ENCODE data around the gene SLC66A1.

The SLC66A1 gene

DNA sequence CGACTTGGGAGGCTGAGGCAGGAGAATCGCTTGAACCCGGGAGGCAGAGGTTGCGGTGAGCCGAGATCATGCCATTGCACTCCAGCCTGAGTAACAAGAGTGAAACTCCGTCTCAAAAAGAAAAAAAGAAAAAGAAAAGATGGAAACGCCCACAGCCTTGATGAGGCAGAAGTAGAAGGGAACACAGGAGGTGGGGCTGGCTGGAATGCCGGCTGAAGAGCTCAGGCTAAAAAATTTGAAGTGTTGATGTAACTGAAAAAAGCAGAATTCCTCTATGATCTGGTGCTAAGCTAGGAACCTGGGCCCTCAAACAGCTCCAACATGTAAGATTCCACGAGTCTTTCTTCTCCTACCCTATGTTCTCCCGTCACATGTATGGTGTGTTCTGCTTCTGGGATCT is 53.6 kb downstream of the SLC66A1 start:
- no peak for DNase-seq

GRCh38 chr1:19366599-19367536 is 54.7 kb downstream of the SLC66A1 start:
- no peak for DNase-seq

DNA sequence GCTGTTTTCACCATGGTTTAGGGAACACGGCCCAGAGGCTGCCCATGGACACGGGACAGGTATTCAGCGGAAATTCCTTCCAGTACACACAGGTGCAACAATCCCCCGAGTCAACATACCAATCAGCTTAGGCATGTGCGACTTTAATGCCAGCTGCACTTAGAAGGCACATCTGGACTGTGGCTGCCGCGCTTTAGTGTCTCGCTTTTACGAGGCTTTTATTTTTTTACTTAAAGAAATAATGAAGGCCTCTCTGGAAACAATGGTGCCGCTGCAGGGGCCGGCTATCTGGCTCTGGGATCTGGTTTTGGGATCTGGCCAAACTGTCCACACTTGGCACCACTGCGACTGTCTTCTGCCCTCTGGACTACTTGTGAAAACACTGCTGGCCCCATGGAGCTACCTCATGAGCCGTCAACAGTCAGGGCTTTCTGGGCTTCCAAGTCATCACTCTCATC is 55.5 kb downstream of the SLC66A1 start:
- DNase-seq, result no peak

DNA sequence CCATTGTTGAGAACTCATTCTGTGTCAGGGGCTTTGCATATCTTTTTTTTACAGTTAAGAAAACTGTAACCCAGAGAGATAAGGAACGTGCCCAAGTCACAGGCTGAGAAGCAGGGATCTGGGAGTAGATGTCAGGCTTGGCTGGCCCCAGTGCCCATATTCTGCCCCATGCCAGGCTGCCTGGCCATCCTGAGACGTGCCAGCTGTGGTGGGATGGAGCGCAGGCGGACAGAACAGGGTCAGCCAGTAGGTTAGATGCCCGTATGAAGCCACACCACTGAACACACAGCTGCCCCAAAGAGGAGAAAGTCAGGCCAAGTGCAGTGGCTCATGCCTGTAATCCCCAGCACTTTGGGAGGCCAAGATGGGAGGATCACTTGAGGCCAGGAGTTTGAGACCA is 55.9 kb downstream of the SLC66A1 start:
- no peak for DNase-seq

GRCh38 chr1:19368964-19369363 is 56.8 kb downstream of the SLC66A1 start:
- no peak for DNase-seq

- no peak for DNase-seq
Measured at GRCh38 chr1:19369396-19370090, 57.4 kb downstream of the SLC66A1 start.

- no peak for DNase-seq
Measured at GRCh38 chr1:19370453-19371170, 58.5 kb downstream of the SLC66A1 start.

DNA sequence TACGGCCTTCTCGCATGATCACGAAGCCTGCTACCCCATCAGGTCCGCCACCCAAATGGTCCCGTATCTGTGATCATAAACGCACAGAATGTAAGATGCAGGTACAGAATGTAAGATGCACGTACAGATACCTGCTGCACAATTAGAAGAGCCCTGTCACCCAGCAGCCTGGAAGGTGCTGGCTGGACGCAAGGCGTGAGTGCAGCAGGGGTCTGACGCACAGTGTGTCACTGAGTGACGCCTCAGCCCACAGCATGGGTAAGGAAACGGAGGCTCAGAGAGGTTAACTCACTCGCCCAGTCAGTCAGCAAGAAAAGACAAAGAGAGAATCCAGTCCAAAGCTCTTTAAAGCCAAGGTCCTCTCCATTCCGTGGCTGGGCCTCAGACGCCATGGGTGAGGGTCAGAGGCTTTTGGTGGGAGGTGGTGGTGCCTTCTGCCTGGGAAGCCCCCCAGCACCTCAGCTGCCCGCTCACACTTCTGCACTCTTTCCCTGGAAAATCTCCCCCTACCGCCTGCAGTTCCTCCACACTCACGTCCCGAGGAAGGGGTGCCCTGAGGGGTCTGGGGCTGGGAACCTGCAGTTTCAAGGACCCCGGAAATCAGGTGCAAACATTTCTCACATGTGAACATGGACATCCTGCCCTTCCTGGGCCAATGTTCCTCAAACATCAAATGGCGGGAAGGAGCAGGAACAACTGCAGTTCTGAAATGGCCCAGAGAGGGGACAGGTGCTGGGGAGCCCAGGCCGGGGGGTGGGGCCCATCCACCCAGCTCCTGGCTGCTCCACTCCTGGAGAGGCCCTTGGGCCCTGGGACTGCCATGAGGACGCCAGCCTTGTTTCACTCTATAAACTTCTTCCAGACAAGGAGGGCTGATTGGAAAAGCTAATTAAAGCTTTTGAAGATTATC is 59.4 kb downstream of the SLC66A1 start:
- no peak for DNase-seq

DNA sequence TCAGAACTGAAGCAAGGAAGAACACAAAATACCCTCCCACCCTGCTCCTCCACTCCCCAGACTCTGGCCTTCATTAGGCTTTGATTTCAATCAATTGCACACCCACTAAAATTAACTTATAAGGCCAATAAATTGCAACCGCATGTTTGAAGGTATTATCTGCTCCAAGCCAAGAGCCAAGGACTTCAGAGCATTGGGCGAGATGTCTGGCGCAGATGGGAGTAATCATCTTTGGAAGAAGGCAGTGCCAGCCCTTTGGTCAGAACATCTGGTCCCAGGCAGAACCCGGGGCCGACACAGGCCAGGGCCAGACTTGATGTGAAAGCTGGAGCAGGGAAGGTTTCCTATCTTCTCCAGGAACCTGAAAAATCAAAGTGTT is 60.0 kb downstream of the SLC66A1 start:
- DNase-seq, result no peak

- no peak for DNase-seq
Measured at GRCh38 chr1:19372602-19373001, 60.5 kb downstream of the SLC66A1 start.

DNA sequence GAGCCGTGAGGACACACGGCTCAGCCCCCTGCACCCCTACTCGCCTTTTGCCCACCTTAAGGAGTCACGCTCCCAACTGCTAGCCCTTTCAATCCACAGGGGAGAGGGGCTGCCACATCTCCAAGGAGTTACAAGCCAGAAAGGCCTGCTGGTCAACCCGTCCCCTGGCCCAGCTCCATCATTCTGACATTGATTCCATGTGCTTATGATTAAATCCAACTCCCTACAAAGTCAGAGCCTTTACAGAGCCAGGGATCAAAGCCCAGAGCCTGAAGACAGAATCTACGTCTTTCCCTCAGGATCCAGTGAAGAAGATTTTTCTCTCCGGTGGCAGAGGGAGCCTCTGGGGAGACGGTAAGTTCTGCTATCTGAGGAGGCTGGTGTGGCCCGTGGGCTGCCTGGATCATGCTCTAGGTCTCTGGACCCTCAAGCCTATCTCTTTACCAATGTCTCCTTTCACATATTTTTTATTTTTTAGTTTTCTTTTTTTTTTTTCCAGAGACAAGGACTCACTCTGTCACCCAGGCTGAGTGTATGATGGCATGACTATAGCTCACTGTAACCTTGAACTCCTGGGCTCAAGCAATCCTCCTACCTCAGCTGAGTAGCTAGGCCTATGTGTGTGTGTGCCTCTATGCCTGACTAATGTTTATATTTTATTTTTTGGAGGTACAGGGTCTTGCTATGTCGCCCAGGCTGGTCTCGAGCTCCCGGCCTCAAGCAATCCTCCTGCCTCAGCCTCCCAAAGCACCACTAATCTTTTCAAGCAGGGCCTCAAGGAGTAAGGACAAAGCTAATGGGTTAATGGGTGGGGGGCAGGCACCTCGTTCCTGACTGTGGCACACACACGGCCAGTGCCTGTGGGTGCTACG is 61.3 kb downstream of the SLC66A1 start:
- DNase-seq, result no peak

GRCh38 chr1:19374083-19374801 is 62.1 kb downstream of the SLC66A1 start:
- DNase-seq, result no peak

DNA sequence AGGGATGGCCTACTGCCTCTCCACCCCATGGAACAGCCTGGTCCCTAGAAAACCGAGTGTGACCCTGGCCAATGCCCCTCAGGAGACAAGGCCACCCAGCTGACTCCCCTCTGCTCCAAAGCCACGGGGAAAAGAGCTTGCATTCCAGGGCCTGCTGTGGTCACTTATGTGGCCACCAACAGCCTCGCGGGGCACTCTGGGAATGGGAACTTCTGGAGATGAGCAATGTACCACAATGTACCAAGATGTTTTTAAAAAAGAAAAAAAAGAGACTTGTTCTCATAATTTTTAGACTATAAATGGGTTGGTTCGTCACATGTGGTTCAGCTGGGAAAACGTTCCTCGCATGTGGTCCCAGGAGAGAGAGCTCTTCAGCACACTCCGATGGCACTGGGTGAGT is 62.8 kb downstream of the SLC66A1 start:
- DNase-seq, result no peak

GRCh38 chr1:19375631-19376400 is 63.7 kb downstream of the SLC66A1 start:
- DNase-seq, result no peak

GRCh38 chr1:19376428-19377372 is 64.6 kb downstream of the SLC66A1 start:
- DNase-seq, result no peak

DNA sequence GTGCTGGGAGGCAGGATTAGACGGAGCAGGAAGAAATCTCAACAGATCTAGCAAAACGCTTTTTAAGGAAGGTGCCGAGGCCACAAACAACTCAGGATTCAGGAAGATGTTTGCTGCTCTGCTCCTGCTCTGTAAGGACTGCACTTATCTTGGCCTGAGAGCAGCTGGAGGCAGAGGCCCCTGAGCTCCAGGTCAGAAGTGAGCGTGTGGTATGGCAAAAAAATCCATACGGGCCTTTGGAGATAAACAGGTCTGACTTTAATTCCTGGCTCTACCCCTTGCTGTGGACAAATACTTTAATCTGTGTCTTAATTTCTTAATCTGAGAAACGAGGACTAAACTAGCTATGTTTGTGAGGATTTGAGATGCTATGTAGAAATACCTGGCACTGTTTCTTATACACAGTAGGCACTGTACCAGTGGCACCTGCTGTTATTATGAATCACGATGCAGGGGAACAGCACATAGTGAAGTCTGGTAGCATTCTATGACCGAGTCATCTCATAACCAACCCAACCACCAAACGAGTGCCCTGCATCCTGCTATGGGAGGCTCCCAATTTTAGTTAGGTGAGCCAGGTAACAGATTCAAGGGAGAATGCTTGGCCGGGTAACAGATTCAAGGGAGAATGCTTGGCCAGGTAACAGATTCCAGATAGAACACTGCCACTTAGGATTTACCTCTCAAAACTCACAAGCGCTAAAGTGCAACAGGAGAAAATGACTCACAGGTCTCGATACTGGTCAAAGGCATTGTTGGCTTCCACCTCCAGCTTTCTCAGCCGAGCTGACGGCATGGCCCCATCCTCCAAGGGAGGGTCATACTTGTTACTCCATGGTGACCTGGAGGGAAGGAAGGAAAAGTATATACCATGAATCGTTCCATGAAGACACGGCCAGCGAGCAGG is 65.9 kb downstream of the SLC66A1 start:
- no peak for DNase-seq
